Prostate gland (tissue), 2 donors: ENCODE measurements around the gene TP53BP1.

Experiments
- CTCF ChIP-seq, 4 experiments: fragments of 200-600 bp in 2 of 4; fragments of 450-650 bp in 2 of 4; sonication (generic) in 2 of 4; IDR thresholded peaks; 1 replicate in 3 of 4; 2 replicates in 1 of 4; pipeline ENCODE4 v1.5.1; 2016 to 2019; ENCODE audit warnings: antibody characterized with exemption in 4 of 4, mild to moderate bottlenecking in 2 of 4, moderate library complexity in 2 of 4
- POLR2A ChIP-seq: fragments of 450-650 bp; IDR thresholded peaks from one replicate; pipeline ENCODE4 v1.6.1; 2016; ENCODE audit warnings: antibody characterized with exemption, mild to moderate bottlenecking
- POLR2AphosphoS5 ChIP-seq: sonication (generic); formaldehyde crosslinking; IDR thresholded peaks from one replicate; pipeline ENCODE4 v1.6.1; 2017; ENCODE audit warnings: antibody characterized with exemption

GRCh38 chr15:43414196-43414595 lies 78.8 kb downstream of the TP53BP1 start:
- no peak for TF ChIP-seq POLR2AphosphoS5
- TF ChIP-seq CTCF (IDR thresholded peaks at IDR 0.05) = no peak
- no peak for TF ChIP-seq POLR2A
